ENCODE data around the gene SYT17.
A peak's percentile ranks its signal among the peaks of the same experiment; 100 is the strongest.

Gene SYT17

GRCh38 chr16:19169082-19169639 is 1.1 kb downstream of the SYT17 start:
- Histone ChIP-seq H3K4me3 (ENCODE audit: low read depth, low read length) (peak overlapping the region; percentile 79), H3K27me3 (ENCODE audit: control insufficient read depth, insufficient read depth, low read length) (no peaks in the 10 kb centered on the region), H3K4me1 (peaks cover 6% of the 10 kb centered on the region), H3K9me3 (ENCODE audit: control insufficient read depth, low read length) (no peaks in the 10 kb centered on the region), H2AFZ (peak overlapping the region; percentile 99), H3K9ac (no peak overlapping the region), H3K4me2 (ENCODE audit: low read length) (peak overlapping the region; percentile 94), H3K79me2 (no peaks in the 10 kb centered on the region), H3K36me3 (ENCODE audit: control insufficient read depth, insufficient read depth, low read length) (no peaks in the 10 kb centered on the region), H3K27ac (peak overlapping the region; percentile 82)
- TF ChIP-seq CTCF (IDR thresholded peaks at IDR 0.05) = no peak

- no peak overlapping the region for H2AFZ ChIP-seq
- H3K4me2 ChIP-seq (ENCODE audit: low read length) = no peak overlapping the region
- H3K4me3 ChIP-seq (ENCODE audit: low read depth, low read length) = no peak overlapping the region
- no peak overlapping the region for H3K27ac ChIP-seq
- no peaks in the 10 kb centered on the region for H3K9me3 ChIP-seq (ENCODE audit: control insufficient read depth, low read length)
- no peaks in the 10 kb centered on the region for H3K27me3 ChIP-seq (ENCODE audit: control insufficient read depth, insufficient read depth, low read length)
- peaks cover 6% of the 10 kb centered on the region for H3K4me1 ChIP-seq
- H3K9ac ChIP-seq = no peak overlapping the region
- no peak for TF ChIP-seq CTCF (IDR thresholded peaks at IDR 0.05)
- H3K36me3 ChIP-seq (ENCODE audit: control insufficient read depth, insufficient read depth, low read length) = no peaks in the 10 kb centered on the region
- no peaks in the 10 kb centered on the region for H3K79me2 ChIP-seq
Observed at GRCh38 chr16:19170043-19170655, 2.1 kb downstream of the SYT17 start.

GRCh38 chr16:19172098-19172780 is 4.2 kb downstream of the SYT17 start:
- H3K4me3 ChIP-seq (ENCODE audit: low read depth, low read length) = no peak overlapping the region
- no peak overlapping the region for H2AFZ ChIP-seq
- H3K79me2 ChIP-seq = no peaks in the 10 kb centered on the region
- TF ChIP-seq CTCF (IDR thresholded peaks at IDR 0.05) = no peak
- no peak overlapping the region for H3K4me2 ChIP-seq (ENCODE audit: low read length)
- peaks cover 6% of the 10 kb centered on the region for H3K4me1 ChIP-seq
- no peak overlapping the region for H3K27ac ChIP-seq
- no peaks in the 10 kb centered on the region for H3K27me3 ChIP-seq (ENCODE audit: control insufficient read depth, insufficient read depth, low read length)
- no peaks in the 10 kb centered on the region for H3K9me3 ChIP-seq (ENCODE audit: control insufficient read depth, low read length)
- no peaks in the 10 kb centered on the region for H3K36me3 ChIP-seq (ENCODE audit: control insufficient read depth, insufficient read depth, low read length)
- H3K9ac ChIP-seq = no peak overlapping the region

GRCh38 chr16:19173059-19173458 is 5.0 kb downstream of the SYT17 start:
- no peak for TF ChIP-seq CTCF (IDR thresholded peaks at IDR 0.05)
- no peaks in the 10 kb centered on the region for H3K36me3 ChIP-seq (ENCODE audit: control insufficient read depth, insufficient read depth, low read length)

More at GRCh38 chr16:19173059-19173458, 5.0 kb downstream of the SYT17 start:
- Histone ChIP-seq H3K9ac (no peak overlapping the region), H3K27me3 (ENCODE audit: control insufficient read depth, insufficient read depth, low read length) (no peaks in the 10 kb centered on the region), H2AFZ (no peak overlapping the region), H3K27ac (no peak overlapping the region), H3K4me1 (peaks cover 6% of the 10 kb centered on the region), H3K4me2 (ENCODE audit: low read length) (no peak overlapping the region), H3K79me2 (no peaks in the 10 kb centered on the region), H3K4me3 (ENCODE audit: low read depth, low read length) (no peak overlapping the region), H3K9me3 (ENCODE audit: control insufficient read depth, low read length) (no peaks in the 10 kb centered on the region)

All from parathyroid adenoma (tissue), 2 donors.